ENCODE data around the gene AGAP1.

The AGAP1 gene

GRCh38 chr2:235877275-235877802, 383.5 kb downstream of the AGAP1 start:
- no peak overlapping the region for H3K4me3 ChIP-seq
- no peak for DNase-seq (ENCODE audit: low spot score)
- H3K27ac ChIP-seq, result no peak overlapping the region
- TF ChIP-seq CTCF (IDR thresholded peaks at IDR 0.05), result no peak

GRCh38 chr2:235879116-235879515, 385.3 kb downstream of the AGAP1 start:
- Histone ChIP-seq H3K4me3 (no peak overlapping the region), H3K27ac (no peak overlapping the region)
- no peak for TF ChIP-seq CTCF (IDR thresholded peaks at IDR 0.05)
- no peak for DNase-seq (ENCODE audit: low spot score)

DNA sequence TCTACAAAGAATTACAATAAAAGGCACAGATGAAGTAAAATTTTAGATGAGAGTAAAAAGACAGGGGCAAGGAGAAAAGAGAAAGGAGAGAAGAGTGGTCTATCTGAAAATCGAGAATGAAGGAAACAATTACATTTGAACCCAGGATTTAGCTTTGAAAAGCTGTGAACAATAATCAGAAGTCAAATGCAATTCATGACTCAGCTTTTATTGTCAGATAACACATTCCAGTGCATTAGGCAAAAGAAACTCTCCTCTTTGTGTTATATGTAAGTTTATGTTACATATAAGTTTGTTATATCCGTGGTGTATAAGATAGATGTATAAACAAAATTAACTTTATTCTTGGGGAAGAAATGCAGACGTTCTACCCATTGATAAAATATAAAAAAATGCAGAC, 389.8 kb downstream of the AGAP1 start:
- DNase-seq (ENCODE audit: low spot score), result no peak
- no peak overlapping the region for H3K4me3 ChIP-seq

GRCh38 chr2:235889302-235889630, 395.4 kb downstream of the AGAP1 start:
- no peak for TF ChIP-seq CTCF (IDR thresholded peaks at IDR 0.05)
- no peak for DNase-seq (ENCODE audit: low spot score)
- H3K4me3 ChIP-seq, result no peak overlapping the region
- no peak overlapping the region for H3K27ac ChIP-seq

More for the DNA sequence above, 389.8 kb downstream of the AGAP1 start:
- no peak overlapping the region for H3K27ac ChIP-seq
- TF ChIP-seq CTCF (IDR thresholded peaks at IDR 0.05), result no peak

- Histone ChIP-seq H3K4me3 (no peak overlapping the region), H3K27ac (no peak overlapping the region)
- DNase-seq (ENCODE audit: low spot score), result peak; percentile 29
- no peak for TF ChIP-seq CTCF (IDR thresholded peaks at IDR 0.05)
Measured at GRCh38 chr2:235893129-235893698, 399.4 kb downstream of the AGAP1 start.

DNA sequence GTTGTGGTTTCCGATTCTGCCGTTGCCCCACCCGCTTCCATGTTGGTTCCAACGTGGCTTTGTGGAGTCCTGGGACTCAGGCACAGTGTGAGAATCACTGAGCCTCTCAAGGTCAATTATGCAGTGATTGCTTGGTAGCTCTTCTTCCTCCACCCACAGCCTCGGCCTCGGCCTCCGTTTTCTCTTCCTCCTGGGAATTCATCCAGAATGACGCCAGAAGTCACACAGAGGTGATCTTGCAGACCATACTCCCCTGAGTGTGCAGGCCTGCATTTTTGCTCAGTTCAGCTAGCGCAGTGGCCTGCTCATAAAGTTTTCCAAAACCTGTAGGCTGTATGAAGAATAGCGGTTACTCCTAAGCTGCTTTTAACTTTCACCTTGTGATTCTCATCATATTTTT, 401.0 kb downstream of the AGAP1 start:
- TF ChIP-seq CTCF (IDR thresholded peaks at IDR 0.05), result no peak
- Histone ChIP-seq H3K27ac (no peak overlapping the region), H3K4me3 (no peak overlapping the region)
- peak; percentile 22 for DNase-seq (ENCODE audit: low spot score)

DNA sequence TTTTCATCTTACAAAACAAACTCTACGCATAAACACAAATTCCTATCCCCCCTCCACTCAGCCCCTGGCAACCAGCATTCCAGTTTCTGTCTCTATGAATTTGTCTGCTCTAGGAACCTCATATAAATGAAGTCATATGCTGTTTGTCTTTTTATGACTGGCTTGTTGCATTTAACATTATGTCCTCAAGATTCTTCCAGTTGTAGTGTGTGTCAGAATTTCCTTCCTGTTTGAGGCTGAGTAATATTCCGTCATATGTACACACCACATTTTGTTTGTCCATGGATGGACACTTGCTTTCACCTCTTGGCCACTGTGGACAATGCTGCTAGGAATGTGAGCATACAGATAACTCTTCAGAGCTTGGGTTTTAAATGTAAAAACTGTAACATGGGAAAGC, 402.2 kb downstream of the AGAP1 start:
- TF ChIP-seq CTCF (IDR thresholded peaks at IDR 0.05), result no peak
- no peak overlapping the region for H3K27ac ChIP-seq
- no peak overlapping the region for H3K4me3 ChIP-seq
- DNase-seq (ENCODE audit: low spot score), result peak; percentile 7
